Endothelial cell of umbilical vein (primary cell): ENCODE measurements around the gene MGLL. TPM values are rescaled to one million over a fixed set of nuclear protein-coding genes. Genes with fewer than 3 reads are reported as not detected.

Source experiments
- BruUV-seq: library from RNA; stranded (reverse); fragments of 400-500 nt; replicated peaks from 2 replicates; lab custom pipeline; 2021; lab: Mats Ljungman, UMichigan
- CTCF ChIA-PET: fragments of 300-600, 350-600 bp; sonication (Branson Sonifier 250); formaldehyde crosslinking; loops from one replicate; lab custom pipeline; 2021; ENCODE audit warnings: antibody characterized with exemption, inconsistent platforms; lab: Charles Lee
- POLR2A ChIA-PET: fragments of 300-600, 350-600 bp; sonication (Branson Sonifier 250); formaldehyde crosslinking; loops from one replicate; lab custom pipeline; 2021; ENCODE audit warnings: antibody characterized with exemption, inconsistent platforms; lab: Charles Lee
- DNase-seq: peaks from one replicate; pipeline ENCODE4 v3.0.0-alpha.2; 2011; ENCODE audit warnings: low read depth, low spot score
- FAIRE-seq: peaks from 2 replicates; lab custom pipeline; 2011; peaks lifted over from hg19 to GRCh38; lab: Jason Lieb, UNC
- H2AFZ ChIP-seq: 2 replicates; pipeline ENCODE4 v1.6.0; 2012; ENCODE audit warnings: low read depth, low read length, control low read depth, inconsistent platforms
- H3K27ac ChIP-seq: 2 replicates; pipeline ENCODE4 v1.5.1; 2011; ENCODE audit warnings: low read depth, mild to moderate bottlenecking, control low read depth, low read length, moderate library complexity; ENCODE audit not compliant: insufficient read depth
- H3K27me3 ChIP-seq, 2 experiments: 2 replicates each; pipeline versions ENCODE4 v1.6.0 to v1.6.1; 2011; ENCODE audit warnings: low read length in 2 of 2, mixed read lengths in 1 of 2; ENCODE audit not compliant: control insufficient read depth in 2 of 2, insufficient read depth in 2 of 2
- H3K36me3 ChIP-seq, 2 experiments: 2 replicates in 1 of 2; 3 replicates in 1 of 2; pipeline ENCODE4 v1.5.1; 2011; ENCODE audit warnings: low read length in 2 of 2, mild to moderate bottlenecking in 1 of 2, moderate library complexity in 1 of 2; ENCODE audit not compliant: control insufficient read depth in 2 of 2, insufficient read depth in 2 of 2; ENCODE audit errors: extremely low read depth in 1 of 2
- H3K4me1 ChIP-seq: 3 replicates; pipeline ENCODE4 v1.5.1; 2011; ENCODE audit warnings: mild to moderate bottlenecking, low read length; ENCODE audit not compliant: control insufficient read depth, insufficient read depth; ENCODE audit errors: extremely low read depth
- H3K4me2 ChIP-seq: 2 replicates; pipeline ENCODE4 v1.6.1; 2011; ENCODE audit warnings: low read length, control low read depth, mixed read lengths; ENCODE audit not compliant: insufficient read depth
- H3K4me3 ChIP-seq, 3 experiments: fragments of 200-600 bp in 1 of 3; sonication (generic), shearing (Covaris generic) in 1 of 3; replicated peaks in 1 of 3; 2 replicates each; pipeline ENCODE4 v1.5.1; 2011 to 2016; ENCODE audit warnings: control low read depth in 3 of 3, low read length in 3 of 3, mild to moderate bottlenecking in 2 of 3, inconsistent platforms in 1 of 3, low read depth in 1 of 3, moderate library complexity in 1 of 3; ENCODE audit not compliant: insufficient read depth in 1 of 3
- H3K79me2 ChIP-seq: 2 replicates; pipeline ENCODE4 v1.6.0; 2012; ENCODE audit warnings: low read length, inconsistent platforms; ENCODE audit not compliant: control insufficient read depth, insufficient read depth
- H3K9ac ChIP-seq: replicated peaks from 2 replicates; pipeline ENCODE3; 2011; ENCODE audit warnings: low read length, control low read depth; ENCODE audit not compliant: insufficient read depth; ENCODE audit errors: extremely low read depth
- H3K9me1 ChIP-seq: replicated peaks from 3 replicates; pipeline ENCODE4 v1.6.0; 2011; ENCODE audit warnings: mild to moderate bottlenecking, low read length; ENCODE audit not compliant: control insufficient read depth, insufficient read depth; ENCODE audit errors: extremely low read depth
- H3K9me3 ChIP-seq: replicated peaks from 2 replicates; pipeline ENCODE4 v1.5.1; 2012; ENCODE audit warnings: low read length, inconsistent platforms; ENCODE audit not compliant: control insufficient read depth, insufficient read depth
- H4K20me1 ChIP-seq: replicated peaks from 2 replicates; pipeline ENCODE3; 2011; ENCODE audit warnings: mild to moderate bottlenecking, low read length; ENCODE audit not compliant: control insufficient read depth, insufficient read depth; ENCODE audit errors: extremely low read depth
- CTCF ChIP-seq, 2 donors: IDR thresholded peaks; 1 replicate in 1 of 2; 2 replicates in 1 of 2; pipeline ENCODE4 v1.5.1; 2011; ENCODE audit warnings: low read length in 2 of 2, mild to moderate bottlenecking in 2 of 2, moderate library complexity in 2 of 2, control low read depth in 1 of 2, inconsistent platforms in 1 of 2, low read depth in 1 of 2; ENCODE audit not compliant: insufficient read depth in 1 of 2; ENCODE audit errors: extremely low read depth in 1 of 2
- EZH2 ChIP-seq: IDR thresholded peaks from 2 replicates; pipeline ENCODE4 v1.6.1; 2012; ENCODE audit warnings: borderline replicate concordance, low read depth, mild to moderate bottlenecking, moderate library complexity, low read length, inconsistent platforms; ENCODE audit not compliant: severe bottlenecking
- FOS ChIP-seq: IDR thresholded peaks from 2 replicates; pipeline ENCODE4 v1.6.1; 2011; ENCODE audit warnings: mild to moderate bottlenecking, low read length, moderate library complexity, borderline replicate concordance; ENCODE audit not compliant: insufficient read depth
- GATA2 ChIP-seq: IDR thresholded peaks from 2 replicates; pipeline ENCODE4 v1.7.0; 2011; ENCODE audit warnings: low read depth, mild to moderate bottlenecking, moderate library complexity, mixed read lengths, low read length; ENCODE audit not compliant: insufficient read length, insufficient read depth
- JUN ChIP-seq: IDR thresholded peaks from 2 replicates; pipeline ENCODE4 v1.6.1; 2011; ENCODE audit warnings: borderline replicate concordance, low read depth; ENCODE audit not compliant: insufficient read length, insufficient read depth
- MAX ChIP-seq: IDR thresholded peaks from 2 replicates; pipeline ENCODE4 v1.6.1; 2011; ENCODE audit not compliant: insufficient read depth, insufficient read length
- MYC ChIP-seq: IDR thresholded peaks from one replicate; pipeline ENCODE4 v1.6.1; 2011; ENCODE audit warnings: mild to moderate bottlenecking, low read depth, low read length
- POLR2A ChIP-seq: IDR thresholded peaks from 2 replicates; pipeline ENCODE4 v1.6.1; 2012; ENCODE audit warnings: low read depth, mild to moderate bottlenecking, control low read depth, low read length
- POLR2AphosphoS5 ChIP-seq: IDR thresholded peaks from 2 replicates; pipeline ENCODE4 v1.6.1; 2012; ENCODE audit warnings: low read depth, mild to moderate bottlenecking, control low read depth, low read length, moderate library complexity; ENCODE audit not compliant: insufficient read depth
- dilution Hi-C: fragments of 300-500 bp; cut with MboI; formaldehyde crosslinking; loops from one replicate; pipeline ENCODE4 v1.15.0; 2019; ENCODE audit warnings: low sequenced_read_pairs; ENCODE audit not compliant: extremely low pct_ligation_motif_present
- intact Hi-C: fragments of 100-400 bp; cut with micrococcal nuclease; formaldehyde crosslinking; loops from one replicate; pipeline ENCODE4 v1.10.0; 2022
- polyA plus RNA-seq, 4 experiments: library from polyadenylated mRNA; depleted of rRNA in 3 of 4; stranded (reverse) in 3 of 4; unstranded in 1 of 4; fragments of >200 nt; gene quantifications; 2 replicates each; pipeline versions ENCODE4 v1.2.1 to v1.2.3, GENCODE V29; 2011 to 2012; ENCODE audit warnings: missing spikeins in 1 of 4
- total RNA-seq: library from RNA; stranded (reverse); gene quantifications from 2 replicates; pipeline ENCODE4 v1.2.3, GENCODE V29; 2021

MGLL gene
- total and polyA plus RNA-seq, 2 donors (not counting 3 experiments of a cell fraction or from before 2014, with no cell fraction given) = 30.7 to 60.2 TPM

GRCh38 chr3:127720985-127721935 is 101.1 kb downstream of the MGLL start:
- ChIA-PET POLR2A (no interaction called here), CTCF (no interaction called here)
- Histone ChIP-seq H3K79me2 (no peaks in the 10 kb centered on the region), H3K4me2 (no peak overlapping the region), H3K27me3 (no peaks in the 10 kb centered on the region), H3K9ac (no peak overlapping the region), H3K36me3 (peaks cover 0 to 3% of the 10 kb centered on the region in 2 experiments), H3K9me3 (no peaks in the 10 kb centered on the region), H3K27ac (no peak overlapping the region), H2AFZ (no peak overlapping the region), H3K4me3 (no peak overlapping the region), H4K20me1 (no peaks in the 10 kb centered on the region), H3K9me1 (no peaks in the 10 kb centered on the region), H3K4me1 (no peaks in the 10 kb centered on the region)
- dilution Hi-C loops = no loop called here
- intact Hi-C loops = no loop called here
- FAIRE-seq = no peak
- DNase-seq = no peak
- TF ChIP-seq FOS (no peak), POLR2AphosphoS5 (no peak), JUN (no peak), MYC (no peak), EZH2 (no peak), GATA2 (no peak), POLR2A (no peak), CTCF (IDR thresholded peaks at IDR 0.05; ENCODE audit: extremely low read depth in 1 of 2, insufficient read depth in 1 of 2, low read depth in 1 of 2, low read length in 2 of 2) (no peak), MAX (no peak)
- no TSS peak for BruUV-seq
